Activated CD4-positive, alpha-beta T cell treated with anti-CD3 and anti-CD28 coated beads, Interleukin-2, amount 50 U/mL, for 1 hour (primary cell): ENCODE measurements around the gene TFRC.
"Not testable (repeated sequence)": the region's sequence is repeated elsewhere in the genome, so short reads cannot be mapped to it uniquely, and the experiment has no call there.

Experiments used
- DNase-seq: peaks from one replicate; pipeline ENCODE4 v3.0.0-alpha.2; 2020

Gene TFRC

GRCh38 chr3:196081002-196081833 is 672 bp downstream of the TFRC start:
- peak; percentile 46 for DNase-seq

GRCh38 chr3:196080101-196080846 is 1.6 kb downstream of the TFRC start:
- DNase-seq, result not testable (repeated sequence)

- no peak for DNase-seq
Observed at GRCh38 chr3:196079682-196080081, 2.2 kb downstream of the TFRC start.

DNA sequence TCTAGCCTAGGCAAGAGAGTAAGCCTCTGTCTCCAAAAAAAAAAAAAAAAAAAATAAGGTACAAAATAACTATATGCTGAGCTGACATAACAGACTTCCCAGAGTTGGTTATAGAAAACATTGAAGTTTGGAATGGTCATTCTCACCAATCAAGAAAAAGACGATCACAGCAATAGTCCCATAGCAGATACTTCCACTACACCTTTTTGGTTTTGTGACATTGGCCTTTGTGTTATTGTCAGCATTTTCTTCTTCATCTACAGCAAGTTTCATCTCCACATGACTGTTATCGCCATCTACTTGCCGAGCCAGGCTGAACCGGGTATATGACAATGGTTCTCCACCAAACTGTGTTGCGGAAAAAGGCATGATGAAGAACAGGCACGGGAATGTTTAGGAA is 6.9 kb downstream of the TFRC start:
- DNase-seq, result no peak

DNA sequence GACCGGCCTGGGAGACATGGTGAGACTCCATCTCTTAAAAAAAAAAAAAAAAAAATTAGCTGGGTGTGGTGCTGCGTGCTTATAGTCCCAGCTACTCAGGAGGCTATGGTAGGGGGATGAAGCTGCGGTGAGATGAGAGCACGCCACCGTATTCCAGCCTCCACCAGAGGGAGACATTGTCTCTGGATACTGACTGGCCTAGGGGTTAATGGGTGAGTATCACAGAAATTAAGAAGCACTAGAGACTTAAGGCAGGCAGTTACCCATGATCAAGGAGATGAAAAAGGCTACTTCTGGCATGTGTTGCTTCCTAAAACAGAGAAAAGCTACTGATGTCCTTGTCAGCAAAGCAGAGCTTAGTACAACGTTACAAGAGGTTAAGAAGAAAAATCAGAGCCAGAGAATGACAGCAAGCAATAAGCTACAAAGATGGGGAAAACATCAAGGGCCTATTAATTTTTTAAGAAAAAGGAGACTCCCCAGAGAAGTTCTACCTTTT is 8.6 kb downstream of the TFRC start:
- peak; percentile 66 for DNase-seq

- DNase-seq, result no peak
Observed at GRCh38 chr3:196072313-196072712, 9.6 kb downstream of the TFRC start.

- not testable (repeated sequence) for DNase-seq
Observed at GRCh38 chr3:196068812-196069211, 13.1 kb downstream of the TFRC start.

- DNase-seq, result no peak
Observed at GRCh38 chr3:196067439-196067838, 14.5 kb downstream of the TFRC start.

DNA sequence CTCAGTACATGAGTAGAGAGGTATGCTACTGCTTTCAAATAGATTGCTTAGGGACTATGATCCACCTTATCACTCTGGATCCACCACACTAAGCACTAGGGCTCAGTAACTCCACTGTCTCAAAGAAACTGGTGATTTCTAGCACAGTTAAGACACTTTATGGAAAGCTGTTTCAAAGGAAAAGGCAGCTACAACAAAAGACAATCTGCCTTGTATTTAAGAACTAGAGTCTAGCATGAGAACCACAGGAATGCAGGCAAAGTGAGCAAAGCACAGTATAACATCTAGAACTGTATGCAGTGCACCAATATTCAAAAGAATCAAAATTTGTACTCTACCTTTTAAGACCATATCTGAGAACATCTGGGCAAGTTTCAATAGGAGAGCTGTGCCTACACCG is 17.9 kb downstream of the TFRC start:
- DNase-seq, result no peak

DNA sequence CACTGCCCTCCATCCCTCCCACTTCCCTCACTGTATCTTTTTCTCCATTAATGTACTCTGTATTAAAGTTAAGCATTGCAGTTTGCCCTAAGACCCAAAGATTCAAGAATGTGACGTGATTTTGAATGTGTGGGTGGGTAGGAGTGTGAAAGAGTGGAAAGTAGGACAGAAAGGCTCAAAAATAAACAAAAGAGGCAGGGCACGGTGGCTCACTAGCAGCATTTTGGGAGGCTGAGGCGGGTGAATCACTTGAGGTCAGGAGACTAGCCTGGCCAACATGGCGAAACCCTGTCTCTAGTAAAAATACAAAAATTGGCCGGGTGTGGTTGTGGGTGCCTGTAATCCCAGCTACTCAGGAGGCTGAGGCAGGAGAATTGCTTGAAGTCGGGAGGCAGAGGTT is 18.4 kb downstream of the TFRC start:
- DNase-seq, result no peak

DNA sequence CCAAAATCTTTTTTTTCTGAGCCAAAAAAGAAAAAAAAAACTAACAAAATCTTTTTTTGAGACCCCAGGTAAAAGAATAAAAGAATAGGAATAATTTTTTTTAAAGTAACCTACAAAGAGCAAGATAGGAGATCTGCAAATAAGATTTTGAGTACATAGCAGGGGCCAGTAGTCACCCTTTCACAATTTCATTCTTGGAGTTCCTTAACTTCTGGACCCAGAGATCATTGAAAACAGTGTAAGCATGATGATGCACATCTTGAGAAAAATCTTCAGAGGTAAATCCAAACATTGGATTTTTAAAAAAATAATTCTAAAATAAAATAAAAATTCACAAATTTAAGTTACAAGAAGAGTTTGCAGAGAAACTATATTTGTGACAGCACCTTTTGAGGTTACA is 18.8 kb downstream of the TFRC start:
- no peak for DNase-seq

GRCh38 chr3:196060834-196061233 is 21.1 kb downstream of the TFRC start:
- DNase-seq, result no peak

DNA sequence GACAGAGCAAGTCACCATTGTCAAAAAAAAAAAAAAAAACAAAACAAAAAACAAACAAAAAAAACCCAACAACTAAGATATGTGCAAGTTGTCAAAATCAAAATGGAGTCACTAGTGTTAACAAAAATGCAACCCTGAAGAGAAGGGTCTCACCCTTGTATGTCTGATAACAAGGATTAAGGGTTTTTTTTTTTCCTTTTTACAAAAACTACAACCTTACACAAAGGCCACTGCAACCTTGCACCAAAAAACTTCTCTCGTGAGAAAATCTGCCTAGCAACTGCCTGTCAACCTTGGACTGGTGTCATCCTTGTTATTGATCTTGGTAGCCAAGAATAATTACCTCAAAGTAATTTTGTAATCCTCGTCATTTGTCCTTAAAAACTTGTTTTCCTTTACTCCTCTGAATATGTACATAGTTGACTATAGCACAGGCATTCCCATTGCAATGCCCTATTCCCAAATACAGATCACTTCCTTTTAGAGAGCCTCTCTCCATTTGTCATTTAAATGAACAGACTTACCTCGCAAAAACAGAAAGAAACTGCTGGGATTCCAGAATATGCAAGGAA is 24.0 kb downstream of the TFRC start:
- no peak for DNase-seq

DNA sequence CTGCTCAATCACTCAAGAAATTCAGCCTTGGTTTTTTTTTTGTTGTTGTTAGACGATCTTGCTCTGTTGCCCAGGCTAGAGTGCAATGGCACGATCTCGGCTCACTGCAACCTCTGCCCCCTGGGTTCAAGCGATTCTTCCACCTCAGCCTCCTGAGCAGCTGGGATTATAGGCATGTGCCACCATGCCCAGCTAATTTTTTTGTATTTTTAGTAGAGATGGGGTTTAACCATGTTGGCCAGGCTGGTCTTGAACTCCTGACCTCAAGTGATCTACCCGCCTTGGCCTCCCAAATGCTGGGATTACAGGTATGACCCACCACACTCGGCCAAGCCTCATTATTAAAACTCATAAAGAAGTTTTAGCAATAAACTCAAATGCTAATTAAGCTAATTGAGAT is 25.5 kb downstream of the TFRC start:
- DNase-seq, result not testable (repeated sequence)

DNA sequence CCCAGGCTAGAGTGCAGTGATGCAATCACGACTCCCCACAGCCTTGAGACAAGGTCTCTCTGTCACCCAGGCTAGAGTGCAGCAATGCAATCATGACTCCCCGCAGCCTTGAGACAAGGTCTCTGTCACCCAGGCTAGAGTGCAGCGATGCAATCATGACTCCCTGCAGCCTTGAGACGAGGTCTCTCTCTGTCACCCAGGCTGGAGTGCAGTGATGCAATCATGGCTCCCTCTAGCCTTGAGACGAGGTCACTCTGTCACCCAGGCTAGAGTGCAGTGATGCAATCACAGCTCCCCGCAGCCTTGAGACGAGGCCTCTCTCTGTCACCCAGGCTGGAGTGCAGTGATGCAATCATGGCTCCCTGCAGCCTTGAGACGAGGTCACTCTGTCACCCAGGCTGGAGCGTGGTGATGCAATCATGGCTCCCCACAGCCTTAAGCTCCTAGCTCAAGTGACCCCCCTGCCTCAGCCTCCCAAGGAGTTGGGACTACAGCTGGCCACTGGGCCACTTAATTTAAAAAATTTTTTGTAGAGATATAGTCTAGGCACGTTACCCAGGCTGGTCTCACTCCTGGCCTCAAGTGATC is 26.1 kb downstream of the TFRC start:
- DNase-seq, result no peak

DNA sequence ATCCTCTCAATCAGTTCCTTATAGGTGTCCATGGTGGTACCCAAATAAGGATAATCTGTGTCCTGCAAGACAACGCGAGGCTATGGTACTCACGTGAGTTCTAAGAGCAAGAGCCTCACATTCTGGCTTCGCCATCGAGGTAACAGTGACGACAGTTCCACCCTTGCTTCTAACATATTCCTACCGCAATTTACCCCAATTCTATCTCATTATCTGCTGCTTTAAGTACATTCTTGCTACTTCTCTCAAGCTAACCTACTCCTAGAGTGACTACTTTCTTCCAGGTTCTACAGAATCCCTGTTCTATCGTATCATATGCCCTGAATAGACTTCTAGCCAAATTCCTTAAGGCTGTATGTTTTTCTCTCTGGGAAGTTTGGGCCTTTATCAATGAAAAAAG is 26.6 kb downstream of the TFRC start:
- DNase-seq, result no peak

DNA sequence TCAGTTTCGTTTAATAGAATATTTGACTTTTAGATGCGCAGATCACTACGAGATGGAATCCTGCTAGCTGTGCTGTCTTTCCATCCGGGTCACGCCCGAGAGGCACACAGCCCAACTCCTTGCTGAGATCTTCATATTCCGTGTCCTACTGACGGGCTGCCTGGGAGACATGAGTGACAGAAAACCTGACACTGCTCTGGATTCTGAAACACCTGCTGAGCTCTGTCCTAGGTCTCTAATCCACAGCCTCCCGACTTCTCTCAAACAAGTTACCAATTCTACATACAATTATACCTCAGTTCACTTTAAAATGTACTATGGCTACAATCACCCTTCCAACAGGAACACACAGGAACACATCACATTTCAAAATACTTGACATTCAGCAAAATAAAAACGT is 27.2 kb downstream of the TFRC start:
- no peak for DNase-seq

- DNase-seq, result no peak
Observed at GRCh38 chr3:196053487-196053886, 28.4 kb downstream of the TFRC start.

GRCh38 chr3:196051282-196052076 is 30.4 kb downstream of the TFRC start:
- no peak for DNase-seq

DNA sequence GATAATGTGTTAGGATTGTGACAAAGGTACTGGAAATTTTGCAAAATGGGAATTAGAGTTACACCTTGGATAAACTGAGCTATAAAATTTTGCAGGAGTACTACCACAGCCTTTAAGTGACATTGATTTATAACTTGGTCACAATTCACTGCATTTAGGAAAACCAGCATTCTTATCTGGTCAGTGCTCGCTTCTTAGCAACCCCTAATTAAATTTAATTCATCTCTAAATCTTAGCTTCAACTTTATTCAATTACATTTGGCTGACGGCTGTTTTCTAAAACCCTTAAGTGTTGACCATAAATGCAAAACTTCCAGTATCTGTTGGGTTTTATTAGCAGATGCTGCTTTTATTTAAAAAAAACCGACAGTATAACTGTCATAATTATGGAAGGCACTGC is 31.3 kb downstream of the TFRC start:
- no peak for DNase-seq

DNA sequence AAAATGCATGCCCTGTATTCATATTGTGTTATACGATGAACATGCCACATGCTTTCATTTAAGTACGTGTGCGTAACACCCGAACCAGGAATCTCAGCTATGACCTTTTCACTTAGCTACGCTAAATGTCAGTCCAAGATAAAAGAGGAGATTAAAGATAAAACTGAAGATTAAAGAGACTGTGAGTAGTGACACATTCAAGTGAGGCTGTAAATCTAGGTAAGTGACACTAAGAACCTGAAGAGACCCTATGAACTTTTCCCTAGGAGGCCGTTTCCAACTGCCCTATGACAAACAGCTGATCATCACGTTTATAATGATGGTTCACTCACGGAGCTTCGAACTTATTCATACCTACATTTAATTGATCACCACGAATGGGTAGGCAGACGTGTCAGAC is 32.2 kb downstream of the TFRC start:
- no peak for DNase-seq

GRCh38 chr3:196048922-196049598 is 32.8 kb downstream of the TFRC start:
- no peak for DNase-seq
